Heart left ventricle (tissue), 13 donors: ENCODE data around the gene ACO1.

Experiments used
- POLR2A ChIP-seq, 2 donors: fragments of 450-650 bp; IDR thresholded peaks; one replicate each; pipeline ENCODE4 v1.6.1; 2017; ENCODE audit warnings: antibody characterized with exemption in 2 of 2, mild to moderate bottlenecking in 2 of 2, moderate library complexity in 2 of 2
- TF ChIP-seq, protein P1 (sequence below), 12 donors: fragments of 200-600 bp; sonication (generic) in 4 of 12; IDR thresholded peaks; one replicate each; pipeline versions ENCODE4 v1.5.0 to v1.8.0; 2018 to 2022; ENCODE audit warnings: antibody characterized with exemption in 12 of 12, mild to moderate bottlenecking in 5 of 12
- donor health status: ischemic (EF 13 %, LVEDD 7.1; RV severe dilation, severe dysfunction).
- donor health status: DM: no; HTN: yes; CAD: no.
- donor health status: DM: no; HTN: no; CAD: no.
- donor health status: ischemic (EF 25% LVEDD 6.9; RV normal size, moderate dysfunction).
- donor health status: ischemic (EF 25% LVEDD 5.7; RV mildly dilated, moderate dysfunction).
- donor health status: ischemic (EF 35%, LVEDD 5.7; RV mildly dilated, moderate dysfunction).
- donor health status: nonischemic (EF 11% LVEDD 7.7; RV severe dilation, severe dysfunction).
- donor health status: DM: yes; HTN: yes; CAD: no.
- donor health status: PGD.
- donor health status: ischemic (EF 29% LVEDD 5.4; RV normal size, mild dysfunction).
- donor health status: nonischemic (EF 23%, LVEDD 6.1; RV moderate dilation, normal function).

DNA sequence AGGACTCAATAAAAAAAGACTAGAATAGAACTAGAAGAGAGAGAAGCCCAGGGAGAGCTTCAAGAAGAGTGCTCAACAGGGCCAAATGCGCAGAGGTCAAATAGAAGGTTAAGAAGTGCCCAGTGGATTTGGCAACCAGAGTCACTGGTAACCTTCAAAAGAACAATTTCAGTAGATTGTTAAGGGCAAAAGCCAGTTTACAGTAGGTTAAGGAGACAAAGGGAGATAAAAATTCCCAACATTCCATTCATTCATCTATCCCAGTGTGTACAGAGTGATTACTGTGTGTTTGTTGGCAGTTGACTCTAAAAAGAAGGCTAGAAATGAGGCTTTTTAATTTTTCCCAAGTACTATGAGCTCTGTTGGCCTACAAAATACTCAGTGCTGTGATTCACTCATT is 72.1 kb downstream of the ACO1 start:
- TF ChIP-seq, protein P1, sequence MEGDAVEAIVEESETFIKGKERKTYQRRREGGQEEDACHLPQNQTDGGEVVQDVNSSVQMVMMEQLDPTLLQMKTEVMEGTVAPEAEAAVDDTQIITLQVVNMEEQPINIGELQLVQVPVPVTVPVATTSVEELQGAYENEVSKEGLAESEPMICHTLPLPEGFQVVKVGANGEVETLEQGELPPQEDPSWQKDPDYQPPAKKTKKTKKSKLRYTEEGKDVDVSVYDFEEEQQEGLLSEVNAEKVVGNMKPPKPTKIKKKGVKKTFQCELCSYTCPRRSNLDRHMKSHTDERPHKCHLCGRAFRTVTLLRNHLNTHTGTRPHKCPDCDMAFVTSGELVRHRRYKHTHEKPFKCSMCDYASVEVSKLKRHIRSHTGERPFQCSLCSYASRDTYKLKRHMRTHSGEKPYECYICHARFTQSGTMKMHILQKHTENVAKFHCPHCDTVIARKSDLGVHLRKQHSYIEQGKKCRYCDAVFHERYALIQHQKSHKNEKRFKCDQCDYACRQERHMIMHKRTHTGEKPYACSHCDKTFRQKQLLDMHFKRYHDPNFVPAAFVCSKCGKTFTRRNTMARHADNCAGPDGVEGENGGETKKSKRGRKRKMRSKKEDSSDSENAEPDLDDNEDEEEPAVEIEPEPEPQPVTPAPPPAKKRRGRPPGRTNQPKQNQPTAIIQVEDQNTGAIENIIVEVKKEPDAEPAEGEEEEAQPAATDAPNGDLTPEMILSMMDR (IDR thresholded peaks at IDR 0.05) = no peak
- no peak for TF ChIP-seq POLR2A (IDR thresholded peaks at IDR 0.05)
